ENCODE data around the gene CAND2.

GRCh38 chr3:12750658-12751071 lies 45.8 kb upstream of the CAND2 start:
- TF ChIP-seq EZH2phosphoT487 (IDR thresholded peaks at IDR 0.05; ENCODE audit: insufficient read depth, low read depth): no peak
- no peak for TF ChIP-seq EZH2 (IDR thresholded peaks at IDR 0.05; ENCODE audit: insufficient read depth, poor library complexity, severe bottlenecking)
